Endothelial cell of umbilical vein (primary cell): ENCODE measurements around the gene RUVBL1. TPM values are rescaled to one million over a fixed set of nuclear protein-coding genes. Genes with fewer than 3 reads are reported as not detected.

Source experiments
- BruUV-seq: library from RNA; stranded (reverse); fragments of 400-500 nt; replicated peaks from 2 replicates; lab custom pipeline; 2021; lab: Mats Ljungman, UMichigan
- CTCF ChIA-PET: fragments of 300-600, 350-600 bp; sonication (Branson Sonifier 250); formaldehyde crosslinking; loops from one replicate; lab custom pipeline; 2021; ENCODE audit warnings: antibody characterized with exemption, inconsistent platforms; lab: Charles Lee
- POLR2A ChIA-PET: fragments of 300-600, 350-600 bp; sonication (Branson Sonifier 250); formaldehyde crosslinking; loops from one replicate; lab custom pipeline; 2021; ENCODE audit warnings: antibody characterized with exemption, inconsistent platforms; lab: Charles Lee
- DNase-seq: peaks from one replicate; pipeline ENCODE4 v3.0.0-alpha.2; 2011; ENCODE audit warnings: low read depth, low spot score
- FAIRE-seq: peaks from 2 replicates; lab custom pipeline; 2011; peaks lifted over from hg19 to GRCh38; lab: Jason Lieb, UNC
- H2AFZ ChIP-seq: 2 replicates; pipeline ENCODE4 v1.6.0; 2012; ENCODE audit warnings: low read depth, low read length, control low read depth, inconsistent platforms
- H3K27ac ChIP-seq: 2 replicates; pipeline ENCODE4 v1.5.1; 2011; ENCODE audit warnings: low read depth, mild to moderate bottlenecking, control low read depth, low read length, moderate library complexity; ENCODE audit not compliant: insufficient read depth
- H3K27me3 ChIP-seq, 2 experiments: 2 replicates each; pipeline versions ENCODE4 v1.6.0 to v1.6.1; 2011; ENCODE audit warnings: low read length in 2 of 2, mixed read lengths in 1 of 2; ENCODE audit not compliant: control insufficient read depth in 2 of 2, insufficient read depth in 2 of 2
- H3K36me3 ChIP-seq, 2 experiments: 2 replicates in 1 of 2; 3 replicates in 1 of 2; pipeline ENCODE4 v1.5.1; 2011; ENCODE audit warnings: low read length in 2 of 2, mild to moderate bottlenecking in 1 of 2, moderate library complexity in 1 of 2; ENCODE audit not compliant: control insufficient read depth in 2 of 2, insufficient read depth in 2 of 2; ENCODE audit errors: extremely low read depth in 1 of 2
- H3K4me1 ChIP-seq: 3 replicates; pipeline ENCODE4 v1.5.1; 2011; ENCODE audit warnings: mild to moderate bottlenecking, low read length; ENCODE audit not compliant: control insufficient read depth, insufficient read depth; ENCODE audit errors: extremely low read depth
- H3K4me2 ChIP-seq: 2 replicates; pipeline ENCODE4 v1.6.1; 2011; ENCODE audit warnings: low read length, control low read depth, mixed read lengths; ENCODE audit not compliant: insufficient read depth
- H3K4me3 ChIP-seq, 3 experiments: fragments of 200-600 bp in 1 of 3; sonication (generic), shearing (Covaris generic) in 1 of 3; replicated peaks in 1 of 3; 2 replicates each; pipeline ENCODE4 v1.5.1; 2011 to 2016; ENCODE audit warnings: control low read depth in 3 of 3, low read length in 3 of 3, mild to moderate bottlenecking in 2 of 3, inconsistent platforms in 1 of 3, low read depth in 1 of 3, moderate library complexity in 1 of 3; ENCODE audit not compliant: insufficient read depth in 1 of 3
- H3K79me2 ChIP-seq: 2 replicates; pipeline ENCODE4 v1.6.0; 2012; ENCODE audit warnings: low read length, inconsistent platforms; ENCODE audit not compliant: control insufficient read depth, insufficient read depth
- H3K9ac ChIP-seq: replicated peaks from 2 replicates; pipeline ENCODE3; 2011; ENCODE audit warnings: low read length, control low read depth; ENCODE audit not compliant: insufficient read depth; ENCODE audit errors: extremely low read depth
- H3K9me1 ChIP-seq: replicated peaks from 3 replicates; pipeline ENCODE4 v1.6.0; 2011; ENCODE audit warnings: mild to moderate bottlenecking, low read length; ENCODE audit not compliant: control insufficient read depth, insufficient read depth; ENCODE audit errors: extremely low read depth
- H3K9me3 ChIP-seq: replicated peaks from 2 replicates; pipeline ENCODE4 v1.5.1; 2012; ENCODE audit warnings: low read length, inconsistent platforms; ENCODE audit not compliant: control insufficient read depth, insufficient read depth
- H4K20me1 ChIP-seq: replicated peaks from 2 replicates; pipeline ENCODE3; 2011; ENCODE audit warnings: mild to moderate bottlenecking, low read length; ENCODE audit not compliant: control insufficient read depth, insufficient read depth; ENCODE audit errors: extremely low read depth
- EZH2 ChIP-seq: IDR thresholded peaks from 2 replicates; pipeline ENCODE4 v1.6.1; 2012; ENCODE audit warnings: borderline replicate concordance, low read depth, mild to moderate bottlenecking, moderate library complexity, low read length, inconsistent platforms; ENCODE audit not compliant: severe bottlenecking
- FOS ChIP-seq: IDR thresholded peaks from 2 replicates; pipeline ENCODE4 v1.6.1; 2011; ENCODE audit warnings: mild to moderate bottlenecking, low read length, moderate library complexity, borderline replicate concordance; ENCODE audit not compliant: insufficient read depth
- GATA2 ChIP-seq: IDR thresholded peaks from 2 replicates; pipeline ENCODE4 v1.7.0; 2011; ENCODE audit warnings: low read depth, mild to moderate bottlenecking, moderate library complexity, mixed read lengths, low read length; ENCODE audit not compliant: insufficient read length, insufficient read depth
- JUN ChIP-seq: IDR thresholded peaks from 2 replicates; pipeline ENCODE4 v1.6.1; 2011; ENCODE audit warnings: borderline replicate concordance, low read depth; ENCODE audit not compliant: insufficient read length, insufficient read depth
- MYC ChIP-seq: IDR thresholded peaks from one replicate; pipeline ENCODE4 v1.6.1; 2011; ENCODE audit warnings: mild to moderate bottlenecking, low read depth, low read length
- POLR2A ChIP-seq: IDR thresholded peaks from 2 replicates; pipeline ENCODE4 v1.6.1; 2012; ENCODE audit warnings: low read depth, mild to moderate bottlenecking, control low read depth, low read length
- POLR2AphosphoS5 ChIP-seq: IDR thresholded peaks from 2 replicates; pipeline ENCODE4 v1.6.1; 2012; ENCODE audit warnings: low read depth, mild to moderate bottlenecking, control low read depth, low read length, moderate library complexity; ENCODE audit not compliant: insufficient read depth
- dilution Hi-C: fragments of 300-500 bp; cut with MboI; formaldehyde crosslinking; loops from one replicate; pipeline ENCODE4 v1.15.0; 2019; ENCODE audit warnings: low sequenced_read_pairs; ENCODE audit not compliant: extremely low pct_ligation_motif_present
- intact Hi-C: fragments of 100-400 bp; cut with micrococcal nuclease; formaldehyde crosslinking; loops from one replicate; pipeline ENCODE4 v1.10.0; 2022
- polyA plus RNA-seq, 4 experiments: library from polyadenylated mRNA; depleted of rRNA in 3 of 4; stranded (reverse) in 3 of 4; unstranded in 1 of 4; fragments of >200 nt; gene quantifications; 2 replicates each; pipeline versions ENCODE4 v1.2.1 to v1.2.3, GENCODE V29; 2011 to 2012; ENCODE audit warnings: missing spikeins in 1 of 4
- total RNA-seq: library from RNA; stranded (reverse); gene quantifications from 2 replicates; pipeline ENCODE4 v1.2.3, GENCODE V29; 2021
- TF ChIP-seq, protein P1 (sequence below): IDR thresholded peaks from 2 replicates; pipeline ENCODE4 v1.6.1; 2011; ENCODE audit not compliant: insufficient read depth, insufficient read length
- TF ChIP-seq, protein P2 (sequence below), 2 donors: IDR thresholded peaks; 1 replicate in 1 of 2; 2 replicates in 1 of 2; pipeline ENCODE4 v1.5.1; 2011; ENCODE audit warnings: low read length in 2 of 2, mild to moderate bottlenecking in 2 of 2, moderate library complexity in 2 of 2, control low read depth in 1 of 2, inconsistent platforms in 1 of 2, low read depth in 1 of 2; ENCODE audit not compliant: insufficient read depth in 1 of 2; ENCODE audit errors: extremely low read depth in 1 of 2

RUVBL1 gene
- total and polyA plus RNA-seq, 2 donors (not counting 3 experiments of a cell fraction or from before 2014, with no cell fraction given): 52.5 to 58.5 TPM

DNA sequence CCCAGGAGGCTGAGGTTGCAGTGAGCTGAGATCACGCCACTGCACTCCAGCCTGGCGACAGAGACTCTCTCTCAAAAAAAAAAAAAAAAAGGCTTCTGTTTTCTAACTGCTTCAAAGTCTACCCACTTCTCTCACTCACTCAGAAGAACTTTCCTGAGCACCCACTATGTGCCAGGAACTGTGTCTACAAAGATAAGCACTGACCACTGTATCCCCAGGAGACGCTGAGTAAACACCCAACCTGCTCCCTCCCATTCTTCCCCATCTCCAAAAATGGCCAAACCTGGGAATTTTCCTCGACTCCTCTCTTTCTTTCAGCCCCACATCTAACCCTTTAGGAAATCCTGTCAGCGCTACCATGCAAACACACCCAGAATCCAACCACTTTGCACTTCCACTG lies 12.5 kb downstream of the RUVBL1 start:
- intact Hi-C loops: no loop called here
- dilution Hi-C loops: no loop called here
- peaks cover 25% of the 10 kb centered on the region for H3K79me2 ChIP-seq
- H3K4me3 ChIP-seq: no peak overlapping the region
- FAIRE-seq: no peak
- no peak overlapping the region for H3K9ac ChIP-seq
- no peaks in the 10 kb centered on the region for H3K9me1 ChIP-seq
- no peaks in the 10 kb centered on the region for H3K27me3 ChIP-seq
- no TSS peak for BruUV-seq
- TF ChIP-seq JUN: no peak
- TF ChIP-seq FOS: no peak
- TF ChIP-seq, protein P1, sequence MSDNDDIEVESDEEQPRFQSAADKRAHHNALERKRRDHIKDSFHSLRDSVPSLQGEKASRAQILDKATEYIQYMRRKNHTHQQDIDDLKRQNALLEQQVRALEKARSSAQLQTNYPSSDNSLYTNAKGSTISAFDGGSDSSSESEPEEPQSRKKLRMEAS: no peak
- no peak for TF ChIP-seq EZH2
- TF ChIP-seq GATA2: no peak
- TF ChIP-seq POLR2AphosphoS5: no peak
- no peak for TF ChIP-seq POLR2A
- TF ChIP-seq MYC: no peak
- TF ChIP-seq, protein P2, sequence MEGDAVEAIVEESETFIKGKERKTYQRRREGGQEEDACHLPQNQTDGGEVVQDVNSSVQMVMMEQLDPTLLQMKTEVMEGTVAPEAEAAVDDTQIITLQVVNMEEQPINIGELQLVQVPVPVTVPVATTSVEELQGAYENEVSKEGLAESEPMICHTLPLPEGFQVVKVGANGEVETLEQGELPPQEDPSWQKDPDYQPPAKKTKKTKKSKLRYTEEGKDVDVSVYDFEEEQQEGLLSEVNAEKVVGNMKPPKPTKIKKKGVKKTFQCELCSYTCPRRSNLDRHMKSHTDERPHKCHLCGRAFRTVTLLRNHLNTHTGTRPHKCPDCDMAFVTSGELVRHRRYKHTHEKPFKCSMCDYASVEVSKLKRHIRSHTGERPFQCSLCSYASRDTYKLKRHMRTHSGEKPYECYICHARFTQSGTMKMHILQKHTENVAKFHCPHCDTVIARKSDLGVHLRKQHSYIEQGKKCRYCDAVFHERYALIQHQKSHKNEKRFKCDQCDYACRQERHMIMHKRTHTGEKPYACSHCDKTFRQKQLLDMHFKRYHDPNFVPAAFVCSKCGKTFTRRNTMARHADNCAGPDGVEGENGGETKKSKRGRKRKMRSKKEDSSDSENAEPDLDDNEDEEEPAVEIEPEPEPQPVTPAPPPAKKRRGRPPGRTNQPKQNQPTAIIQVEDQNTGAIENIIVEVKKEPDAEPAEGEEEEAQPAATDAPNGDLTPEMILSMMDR (IDR thresholded peaks at IDR 0.05; ENCODE audit: extremely low read depth in 1 of 2, insufficient read depth in 1 of 2, low read depth in 1 of 2, low read length in 2 of 2): no peak
- H3K27ac ChIP-seq: no peak overlapping the region
- no peaks in the 10 kb centered on the region for H3K9me3 ChIP-seq
- H3K4me2 ChIP-seq: no peak overlapping the region
- no peak overlapping the region for H2AFZ ChIP-seq
- ChIA-PET POLR2A (no interaction called here), CTCF (interaction anchor here (1.2 to 4.1 kb wide), 5 partner anchors 10 to 22 kb away, joined by 3 to 26 read pairs (median 14); partner anchors contain the start of gene RUVBL1)
- no peaks in the 10 kb centered on the region for H4K20me1 ChIP-seq
- no peak for DNase-seq
- H3K4me1 ChIP-seq: peaks cover 14% of the 10 kb centered on the region
- peaks cover 4 to 7% of the 10 kb centered on the region in 2 experiments for H3K36me3 ChIP-seq
